WERI-Rb-1 (cell line): Measurements from ENCODE around the gene SOX6.

Experiments
- DNase-seq: peaks from one replicate; pipeline ENCODE4 v3.0.0-alpha.2; 2020
- H3K27ac ChIP-seq: fragments of 250-450 bp; sonication (Bioruptor Pico); 2 replicates; pipeline ENCODE4 v1.5.1; 2020; ENCODE audit warnings: mild to moderate bottlenecking, moderate library complexity
- H3K27me3 ChIP-seq: fragments of 250-450 bp; sonication (Bioruptor Pico); 2 replicates; pipeline ENCODE4 v1.5.1; 2021; ENCODE audit warnings: mild to moderate bottlenecking, low read depth, moderate library complexity; ENCODE audit not compliant: insufficient read depth, severe bottlenecking
- H3K36me3 ChIP-seq: fragments of 250-450 bp; sonication (Bioruptor Pico); 2 replicates; pipeline ENCODE4 v1.5.1; 2020; ENCODE audit warnings: mild to moderate bottlenecking, moderate library complexity
- H3K4me3 ChIP-seq: 2 replicates; pipeline ENCODE4 v1.5.1; 2011; ENCODE audit warnings: low read depth, mild to moderate bottlenecking, control low read depth, low read length
- H3K9me3 ChIP-seq: fragments of 250-450 bp; sonication (Bioruptor Pico); 2 replicates; pipeline ENCODE4 v1.5.1; 2021; ENCODE audit warnings: mild to moderate bottlenecking, moderate library complexity; ENCODE audit not compliant: severe bottlenecking
- TF ChIP-seq, protein P1 (sequence below): IDR thresholded peaks from 2 replicates; pipeline ENCODE4 v1.5.1; 2011; ENCODE audit warnings: low read depth, mild to moderate bottlenecking, control low read depth, inconsistent platforms, low read length

The SOX6 gene

DNA sequence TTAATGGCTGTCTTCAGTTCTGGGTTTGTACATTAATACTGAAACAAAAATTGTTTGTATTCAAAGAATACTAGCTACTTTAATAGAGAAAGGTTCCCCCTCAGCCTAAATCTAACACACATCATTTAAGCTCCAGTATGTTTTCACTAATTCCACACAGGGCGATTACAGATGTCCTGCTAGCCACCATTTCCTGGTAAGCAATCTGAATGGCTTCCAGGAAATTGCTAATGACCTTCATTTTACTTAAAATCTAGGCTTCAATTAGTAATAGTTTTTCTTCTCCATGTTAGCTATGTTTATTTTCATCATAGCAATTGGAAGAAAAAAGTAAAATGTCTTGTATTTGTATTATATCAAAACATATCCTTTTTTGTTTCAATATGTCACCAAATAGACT, 132.8 kb downstream of the SOX6 start:
- H3K27me3 ChIP-seq: no peaks in the 10 kb centered on the region
- H3K4me3 ChIP-seq: no peak overlapping the region
- no peaks in the 10 kb centered on the region for H3K36me3 ChIP-seq
- no peaks in the 10 kb centered on the region for H3K9me3 ChIP-seq
- TF ChIP-seq, protein P1, sequence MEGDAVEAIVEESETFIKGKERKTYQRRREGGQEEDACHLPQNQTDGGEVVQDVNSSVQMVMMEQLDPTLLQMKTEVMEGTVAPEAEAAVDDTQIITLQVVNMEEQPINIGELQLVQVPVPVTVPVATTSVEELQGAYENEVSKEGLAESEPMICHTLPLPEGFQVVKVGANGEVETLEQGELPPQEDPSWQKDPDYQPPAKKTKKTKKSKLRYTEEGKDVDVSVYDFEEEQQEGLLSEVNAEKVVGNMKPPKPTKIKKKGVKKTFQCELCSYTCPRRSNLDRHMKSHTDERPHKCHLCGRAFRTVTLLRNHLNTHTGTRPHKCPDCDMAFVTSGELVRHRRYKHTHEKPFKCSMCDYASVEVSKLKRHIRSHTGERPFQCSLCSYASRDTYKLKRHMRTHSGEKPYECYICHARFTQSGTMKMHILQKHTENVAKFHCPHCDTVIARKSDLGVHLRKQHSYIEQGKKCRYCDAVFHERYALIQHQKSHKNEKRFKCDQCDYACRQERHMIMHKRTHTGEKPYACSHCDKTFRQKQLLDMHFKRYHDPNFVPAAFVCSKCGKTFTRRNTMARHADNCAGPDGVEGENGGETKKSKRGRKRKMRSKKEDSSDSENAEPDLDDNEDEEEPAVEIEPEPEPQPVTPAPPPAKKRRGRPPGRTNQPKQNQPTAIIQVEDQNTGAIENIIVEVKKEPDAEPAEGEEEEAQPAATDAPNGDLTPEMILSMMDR: no peak
- DNase-seq: no peak
- H3K27ac ChIP-seq: no peak overlapping the region

DNA sequence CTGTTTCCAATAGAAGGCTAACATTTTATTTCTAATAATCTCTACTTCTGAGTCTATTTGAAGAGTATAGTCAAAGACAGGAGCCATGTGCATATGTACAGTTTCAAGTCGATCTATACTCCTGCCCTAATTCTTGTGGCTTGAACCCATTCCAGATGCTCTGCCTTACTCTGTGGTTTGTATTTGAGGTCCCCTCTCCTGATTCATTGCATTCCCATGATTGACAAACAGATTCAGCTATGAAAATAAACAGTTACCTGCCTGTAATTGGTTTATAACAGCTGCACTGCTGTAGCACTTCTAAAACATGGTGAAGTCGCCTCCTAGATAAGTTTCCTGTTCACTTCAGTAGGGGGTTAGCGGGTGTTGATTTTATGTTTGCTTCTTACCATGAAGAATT, 138.7 kb downstream of the SOX6 start:
- H3K27ac ChIP-seq: no peak overlapping the region
- no peak overlapping the region for H3K4me3 ChIP-seq
- TF ChIP-seq, protein P1: no peak
- H3K27me3 ChIP-seq: no peaks in the 10 kb centered on the region
- H3K36me3 ChIP-seq: no peaks in the 10 kb centered on the region
- no peaks in the 10 kb centered on the region for H3K9me3 ChIP-seq
- DNase-seq: no peak

DNA sequence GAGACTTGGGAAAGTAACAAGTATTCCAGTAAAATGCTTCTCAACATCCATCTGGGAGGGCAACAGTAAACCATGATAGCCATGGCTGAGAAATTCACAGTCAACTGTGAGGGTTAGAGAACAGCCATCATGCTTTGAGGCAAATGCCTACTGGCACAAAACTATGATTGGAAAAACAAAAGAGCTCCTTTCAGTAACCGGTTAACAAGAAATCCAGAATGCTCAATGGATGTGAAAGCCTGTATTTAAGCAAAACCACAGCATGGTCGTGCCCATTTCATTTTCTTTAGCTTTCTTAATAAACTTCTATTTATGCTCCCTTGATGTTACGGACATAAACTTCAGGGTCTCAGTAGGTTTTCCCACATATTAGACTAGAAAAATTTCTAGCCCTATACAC, 139.5 kb downstream of the SOX6 start:
- H3K27ac ChIP-seq: no peak overlapping the region
- no peaks in the 10 kb centered on the region for H3K27me3 ChIP-seq
- no peak overlapping the region for H3K4me3 ChIP-seq
- DNase-seq: no peak
- TF ChIP-seq, protein P1: no peak
- no peaks in the 10 kb centered on the region for H3K36me3 ChIP-seq
- no peaks in the 10 kb centered on the region for H3K9me3 ChIP-seq

DNA sequence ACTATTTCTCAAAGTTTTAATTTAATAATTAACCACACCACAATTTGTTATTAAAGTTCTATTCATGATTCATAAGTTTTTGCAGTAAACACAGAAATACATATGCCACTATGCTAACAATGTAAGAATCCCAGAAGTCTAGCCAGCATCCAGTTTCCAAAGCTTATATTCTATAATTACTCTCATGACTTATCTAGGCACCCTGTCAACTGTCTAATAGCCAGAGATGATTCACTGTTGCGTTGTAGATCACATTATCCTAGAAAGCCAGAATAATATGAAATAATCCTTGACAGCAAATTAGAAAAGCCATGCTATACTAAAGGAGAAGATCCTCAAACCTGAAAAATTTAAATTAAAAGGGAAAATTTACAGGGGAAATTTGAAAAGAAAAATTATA, 141.0 kb downstream of the SOX6 start:
- Histone ChIP-seq H3K4me3 (no peak overlapping the region), H3K27ac (no peak overlapping the region), H3K9me3 (no peaks in the 10 kb centered on the region), H3K27me3 (no peaks in the 10 kb centered on the region), H3K36me3 (no peaks in the 10 kb centered on the region)
- TF ChIP-seq, protein P1: no peak
- no peak for DNase-seq

DNA sequence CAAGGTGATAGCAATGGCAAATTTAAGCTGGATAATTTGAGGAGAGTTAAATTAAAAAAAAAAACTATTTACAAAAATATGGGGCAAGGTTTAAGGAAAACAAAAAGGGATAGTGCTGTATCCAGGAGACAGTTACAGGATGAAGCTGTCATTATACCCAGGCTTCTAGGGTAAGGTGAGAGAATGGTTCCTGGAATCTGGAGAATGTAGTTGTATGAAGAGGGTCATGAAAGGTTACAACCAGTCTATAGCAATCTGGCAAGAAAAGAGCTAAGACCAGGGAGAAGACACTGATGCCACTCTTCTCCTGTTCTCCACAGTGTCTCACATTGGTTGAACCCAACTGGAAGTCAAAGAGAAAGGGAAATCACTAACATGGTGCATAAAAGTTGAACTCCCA, 144.9 kb downstream of the SOX6 start:
- H3K4me3 ChIP-seq: no peak overlapping the region
- no peak for DNase-seq
- TF ChIP-seq, protein P1: no peak
- H3K9me3 ChIP-seq: no peaks in the 10 kb centered on the region
- H3K27ac ChIP-seq: no peak overlapping the region
- no peaks in the 10 kb centered on the region for H3K27me3 ChIP-seq
- no peaks in the 10 kb centered on the region for H3K36me3 ChIP-seq

DNA sequence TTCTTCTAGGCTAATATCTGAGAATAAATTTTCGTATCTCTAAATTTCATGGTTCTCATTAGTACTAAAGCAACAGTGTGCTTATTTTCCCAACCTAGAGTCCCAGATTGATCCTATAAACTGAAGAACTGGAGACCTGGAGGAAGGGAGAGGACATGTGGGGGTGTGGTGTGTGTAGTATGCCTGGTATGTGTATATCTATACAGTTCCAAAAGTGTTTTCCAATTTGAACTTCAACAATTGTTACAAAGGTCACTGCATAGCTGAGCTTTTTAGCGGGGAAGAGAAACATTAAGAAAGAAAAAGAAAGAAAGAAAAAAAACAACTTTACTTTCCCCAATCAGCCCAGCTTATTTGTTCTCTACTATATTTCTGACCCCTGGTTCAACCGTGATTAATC, 152.1 kb downstream of the SOX6 start:
- Histone ChIP-seq H3K9me3 (no peaks in the 10 kb centered on the region), H3K36me3 (no peaks in the 10 kb centered on the region), H3K27ac (no peak overlapping the region), H3K27me3 (no peaks in the 10 kb centered on the region), H3K4me3 (no peak overlapping the region)
- TF ChIP-seq, protein P1: no peak
- DNase-seq: no peak
